A673 (cell line): ENCODE measurements around the gene GBF1.

Experiments
- CTCF ChIP-seq: fragments of 300-800, 200-600 bp; sonication (generic); conservative IDR thresholded peaks from 2 replicates; pipeline ENCODE4 v1.5.1; 2017; ENCODE audit warnings: low read depth, mild to moderate bottlenecking, antibody characterized with exemption, low read length, moderate library complexity, mixed read lengths
- EZH2 ChIP-seq: fragments of 200-600 bp; sonication (generic); IDR thresholded peaks from 2 replicates; pipeline ENCODE4 v1.6.1; 2017; ENCODE audit warnings: borderline replicate concordance, low read depth, mild to moderate bottlenecking, mixed read lengths, antibody characterized with exemption, low read length; ENCODE audit not compliant: poor library complexity, severe bottlenecking

- TF ChIP-seq CTCF = no peak
- no peak for TF ChIP-seq EZH2
Measured at GRCh38 chr10:102342458-102342857, 97.1 kb downstream of the GBF1 start.
